NT2/D1 (cell line): ENCODE measurements around the gene SEZ6.

Source experiments
- SUZ12 ChIP-seq: IDR thresholded peaks from 2 replicates; pipeline ENCODE4 v1.6.1; 2011; ENCODE audit not compliant: insufficient read length, insufficient read depth; ENCODE audit errors: extremely low read depth
- YY1 ChIP-seq: IDR thresholded peaks from 2 replicates; pipeline ENCODE4 v1.6.1; 2011; ENCODE audit not compliant: insufficient read length, insufficient read depth
- ZNF274 ChIP-seq: IDR thresholded peaks from 2 replicates; pipeline ENCODE4 v1.6.1; 2011; ENCODE audit warnings: mild to moderate bottlenecking, low read depth, low read length

DNA sequence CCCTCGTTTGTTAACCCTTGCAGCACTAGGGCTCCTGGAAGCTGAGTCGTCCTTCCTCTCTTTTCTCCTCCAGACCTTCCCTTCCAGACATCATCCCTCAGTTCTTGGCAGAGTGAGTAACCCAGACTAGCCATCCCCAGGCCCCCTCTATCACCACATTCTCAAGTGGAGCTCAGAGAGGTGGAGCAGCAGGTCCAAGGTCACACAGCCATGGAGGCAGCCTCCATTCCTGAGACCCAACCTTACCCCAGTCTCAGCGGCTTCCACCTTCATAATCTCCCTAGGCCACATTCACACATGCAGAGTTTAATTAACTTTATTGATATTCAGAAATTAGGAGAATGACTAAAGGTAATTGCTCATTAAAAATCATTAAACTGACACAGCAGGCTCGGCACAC is 3.0 kb downstream of the SEZ6 start:
- TF ChIP-seq ZNF274, result no peak
- TF ChIP-seq YY1, result no peak
- TF ChIP-seq SUZ12, result no peak
